DMS114 treated with DMSO at 0.1 percent for 48 hours (cell line): ENCODE data around the gene ZNHIT6.
"Not testable (repeated sequence)": the region's sequence is repeated elsewhere in the genome, so short reads cannot be mapped to it uniquely, and the experiment has no call there.

Experiments used
- DNase-seq: peaks from one replicate; lab custom pipeline; 2025; ENCODE audit not compliant: unreplicated experiment; lab: John Stamatoyannopoulos, UW

The ZNHIT6 gene

DNA sequence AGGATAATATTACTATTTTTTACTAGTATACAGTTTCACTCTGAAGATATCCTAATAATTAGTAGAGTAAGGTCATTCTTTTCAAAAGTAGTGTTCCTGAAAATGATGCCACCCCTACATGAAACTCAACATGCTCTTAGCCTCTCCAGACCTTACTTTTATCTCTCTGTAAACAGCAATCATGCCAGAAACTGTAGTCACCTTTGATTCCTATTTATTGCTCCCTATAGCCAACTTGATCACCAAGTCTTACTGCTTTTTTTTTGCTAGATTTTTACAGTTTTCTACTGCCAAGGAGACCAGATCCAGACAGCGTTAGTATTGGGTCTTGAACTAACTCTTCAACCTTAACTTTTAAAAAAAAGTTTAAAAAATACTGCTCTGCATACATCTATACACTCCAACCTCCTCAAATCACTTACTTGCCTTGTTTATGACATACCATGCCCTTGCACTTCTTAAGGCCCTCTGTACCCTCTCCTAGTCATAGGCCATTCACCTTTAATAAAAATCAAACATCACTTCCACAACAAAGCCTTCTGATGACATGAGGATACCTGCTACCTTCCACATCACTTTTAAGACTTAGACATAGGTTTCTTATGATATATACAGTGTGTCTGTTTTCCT lies 36.1 kb downstream of the ZNHIT6 start:
- DNase-seq, result no peak

DNA sequence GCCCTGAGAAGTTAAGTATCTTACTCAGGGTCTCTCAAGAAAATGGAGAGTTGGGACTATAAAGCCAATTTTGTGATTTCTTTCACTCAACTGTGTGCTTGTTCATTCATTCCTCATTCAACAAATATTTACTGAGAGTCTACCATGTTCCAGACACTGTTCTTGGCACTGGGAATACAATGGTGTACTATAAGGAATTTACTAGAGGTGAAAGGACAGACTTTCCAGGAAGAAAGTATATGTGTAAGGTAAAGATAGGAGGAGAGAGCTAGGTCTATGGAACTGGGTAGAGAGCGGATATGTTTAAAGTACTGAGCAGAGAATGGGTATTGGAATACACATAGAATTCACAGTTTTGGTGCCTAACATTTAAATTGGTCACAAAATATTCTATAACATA lies 42.3 kb downstream of the ZNHIT6 start:
- DNase-seq, result no peak

DNA sequence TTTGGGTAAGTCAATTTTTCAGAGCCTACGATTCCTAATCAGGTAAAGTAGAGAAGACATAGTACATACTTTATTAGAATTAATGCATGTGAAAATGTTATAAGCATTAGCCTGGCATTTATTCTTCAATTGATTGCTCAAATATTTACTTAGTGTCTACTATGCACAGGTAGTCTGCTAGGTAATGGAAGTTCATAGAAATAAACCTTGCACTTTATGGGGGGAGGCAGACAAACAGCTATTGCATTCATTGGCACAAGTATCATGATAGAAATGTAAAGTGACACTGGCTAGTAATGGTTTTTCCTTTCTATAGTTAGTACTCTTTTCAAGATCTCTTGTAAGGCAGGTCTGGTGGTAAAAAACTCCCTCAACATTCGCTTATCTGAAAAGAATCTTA lies 44.9 kb downstream of the ZNHIT6 start:
- DNase-seq, result no peak

- DNase-seq, result no peak
Measured at GRCh38 chr1:85661767-85662166, 46.5 kb downstream of the ZNHIT6 start.

DNA sequence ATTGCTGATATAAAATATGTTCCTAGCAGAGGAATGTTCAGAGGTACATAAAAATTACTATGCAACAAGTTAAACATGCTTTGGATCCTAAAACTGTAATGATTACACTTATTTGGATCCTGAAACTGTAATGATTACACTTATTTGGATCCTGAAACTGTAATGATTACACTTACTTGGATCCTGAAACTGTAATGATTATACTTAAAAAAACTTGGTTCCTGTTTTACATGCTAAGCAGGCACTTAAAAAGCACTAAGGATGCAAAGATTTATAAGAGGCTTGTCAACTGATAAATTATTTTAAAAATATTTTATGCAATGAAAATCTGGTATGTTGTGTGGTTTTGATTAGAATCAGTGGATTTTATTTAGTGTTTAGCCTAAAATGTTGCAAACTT lies 47.7 kb downstream of the ZNHIT6 start:
- DNase-seq, result no peak

- DNase-seq, result no peak
Measured at GRCh38 chr1:85659174-85659573, 49.1 kb downstream of the ZNHIT6 start.

DNA sequence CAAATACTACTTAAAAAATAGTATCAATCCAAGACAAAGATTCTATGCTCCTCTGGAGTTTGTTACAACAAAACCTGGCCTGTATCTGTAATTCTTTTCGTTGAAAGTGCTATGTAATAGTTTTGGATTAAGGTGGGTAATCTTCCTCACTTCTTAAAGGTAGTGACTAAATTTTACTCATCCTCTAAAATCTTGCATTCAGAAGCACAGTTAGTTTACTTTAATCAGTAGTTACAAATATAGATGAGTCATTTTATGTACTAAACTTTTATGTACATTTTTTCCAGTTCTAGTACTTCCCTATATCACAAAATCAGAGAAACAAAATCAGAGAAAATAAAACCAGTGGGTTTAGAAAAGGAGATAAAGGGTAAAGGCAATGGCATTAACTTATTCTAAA lies 51.3 kb downstream of the ZNHIT6 start:
- DNase-seq, result no peak

GRCh38 chr1:85656256-85656655 lies 52.0 kb downstream of the ZNHIT6 start:
- no peak for DNase-seq

DNA sequence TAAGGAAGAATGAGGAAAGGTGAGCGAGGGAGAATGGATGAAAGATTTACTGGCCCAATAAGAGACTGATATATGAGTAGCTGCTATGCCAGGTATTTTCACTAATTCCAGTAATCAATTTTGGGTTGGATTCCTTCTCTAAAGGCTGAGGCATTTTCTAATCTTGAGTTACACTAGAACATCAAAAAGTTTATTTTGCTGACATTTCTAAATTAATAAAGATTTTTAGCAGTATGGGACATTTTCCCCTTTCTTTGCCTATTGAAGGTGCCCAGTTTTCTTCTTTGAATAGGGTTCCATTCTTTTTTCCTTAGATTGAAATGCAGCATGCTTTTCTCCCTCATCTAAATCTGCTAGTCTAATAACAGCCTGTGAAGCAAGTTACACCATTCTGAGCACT lies 52.9 kb downstream of the ZNHIT6 start:
- DNase-seq, result no peak

DNA sequence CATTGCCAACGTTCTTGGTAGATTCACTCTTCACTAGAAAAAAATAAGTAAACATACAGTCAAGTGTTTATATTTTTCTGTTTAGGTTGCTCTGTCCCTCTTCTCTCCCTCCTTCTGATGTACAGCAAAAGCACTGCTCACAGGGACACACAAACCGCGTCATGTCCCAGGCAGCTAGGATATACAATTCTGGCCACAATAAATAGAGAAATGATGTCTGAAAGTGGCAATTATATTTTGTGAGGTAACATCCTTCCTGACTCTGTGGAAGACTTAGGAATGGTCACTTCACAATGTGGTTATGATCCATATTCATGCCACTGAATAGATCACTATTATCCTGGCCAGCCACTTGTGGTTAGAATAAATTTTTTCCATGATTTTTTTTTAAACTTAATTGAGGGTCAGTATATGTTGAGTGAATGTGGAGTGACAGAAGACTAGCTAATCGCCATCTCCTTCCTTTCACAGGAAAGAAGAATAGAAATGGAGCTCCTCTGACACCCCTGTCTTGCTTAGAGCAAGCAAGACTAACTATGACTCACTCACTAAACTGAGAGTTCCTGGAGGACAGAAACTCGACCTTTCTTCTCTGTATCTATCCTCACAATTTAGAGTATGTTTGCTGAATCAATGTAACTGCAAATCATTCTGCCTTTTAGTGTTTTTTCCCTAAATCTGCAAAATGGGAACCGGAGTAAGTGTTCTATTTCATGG lies 54.0 kb downstream of the ZNHIT6 start:
- no peak for DNase-seq

DNA sequence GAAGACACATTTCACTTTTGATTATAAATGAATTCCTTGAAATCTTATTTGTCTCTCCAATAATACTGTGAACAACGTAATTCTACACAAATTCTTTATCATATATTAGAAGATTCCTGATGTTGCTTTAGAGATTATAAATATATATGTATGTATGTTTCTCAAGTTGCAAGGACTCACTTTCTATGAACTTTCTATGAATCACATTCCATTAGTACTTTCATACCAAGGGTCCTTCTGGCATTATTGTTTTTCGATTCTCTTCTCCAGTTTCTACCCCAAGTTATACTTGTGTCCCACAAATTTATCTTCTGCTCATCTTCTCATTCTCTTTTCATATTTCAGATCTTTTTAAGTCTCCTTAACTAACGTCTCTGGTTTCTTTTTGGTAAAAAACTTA lies 55.9 kb downstream of the ZNHIT6 start:
- no peak for DNase-seq

GRCh38 chr1:85650645-85651044 lies 57.6 kb downstream of the ZNHIT6 start:
- DNase-seq, result no peak

GRCh38 chr1:85649591-85649990 lies 58.6 kb downstream of the ZNHIT6 start:
- DNase-seq, result no peak

- DNase-seq, result not testable (repeated sequence)
Measured at GRCh38 chr1:85641598-85642556, 66.4 kb downstream of the ZNHIT6 start.

GRCh38 chr1:85639920-85640319 lies 68.3 kb downstream of the ZNHIT6 start:
- not testable (repeated sequence) for DNase-seq

DNA sequence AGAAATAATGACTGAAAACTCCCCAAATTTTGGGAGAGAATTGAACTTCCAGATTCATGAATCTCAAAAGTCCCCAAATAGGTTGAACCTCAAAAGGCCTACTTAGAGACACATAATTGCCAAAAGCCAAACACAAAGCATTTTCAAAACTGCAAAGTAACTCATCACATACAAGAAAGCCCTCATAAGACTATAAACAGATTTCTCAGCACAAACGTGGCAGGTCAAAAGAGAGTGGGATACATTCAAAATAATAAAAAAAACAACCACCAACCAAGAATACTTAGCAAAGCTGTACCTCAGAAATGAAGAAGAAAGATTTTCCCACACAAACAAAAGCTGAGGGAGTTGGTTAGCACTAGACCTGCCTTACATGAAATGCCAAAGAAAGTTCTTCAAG lies 69.8 kb downstream of the ZNHIT6 start:
- no peak for DNase-seq

DNA sequence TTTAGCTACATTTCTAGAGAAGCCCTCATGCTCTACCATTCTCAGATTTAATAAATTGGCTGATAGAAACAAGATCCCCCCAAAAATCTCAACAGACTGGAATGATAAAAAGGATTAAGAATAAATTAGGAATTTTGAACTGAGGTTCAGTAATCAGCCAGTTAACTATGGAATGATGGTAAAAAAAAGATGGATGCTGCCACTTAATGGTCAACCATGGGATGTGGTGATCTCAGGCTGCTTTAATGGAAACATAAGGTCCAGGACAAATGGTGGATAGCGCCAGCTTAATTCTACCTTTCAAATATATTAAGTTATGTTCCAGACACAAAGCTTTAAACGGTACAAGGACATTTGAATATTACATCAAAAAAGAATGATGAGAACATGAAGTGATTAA lies 77.7 kb downstream of the ZNHIT6 start:
- DNase-seq, result no peak

- DNase-seq, result no peak
Measured at GRCh38 chr1:85629532-85629920, 78.7 kb downstream of the ZNHIT6 start.

GRCh38 chr1:85628791-85629531 lies 79.3 kb downstream of the ZNHIT6 start:
- no peak for DNase-seq

GRCh38 chr1:85626818-85627217 lies 81.4 kb downstream of the ZNHIT6 start:
- no peak for DNase-seq

DNA sequence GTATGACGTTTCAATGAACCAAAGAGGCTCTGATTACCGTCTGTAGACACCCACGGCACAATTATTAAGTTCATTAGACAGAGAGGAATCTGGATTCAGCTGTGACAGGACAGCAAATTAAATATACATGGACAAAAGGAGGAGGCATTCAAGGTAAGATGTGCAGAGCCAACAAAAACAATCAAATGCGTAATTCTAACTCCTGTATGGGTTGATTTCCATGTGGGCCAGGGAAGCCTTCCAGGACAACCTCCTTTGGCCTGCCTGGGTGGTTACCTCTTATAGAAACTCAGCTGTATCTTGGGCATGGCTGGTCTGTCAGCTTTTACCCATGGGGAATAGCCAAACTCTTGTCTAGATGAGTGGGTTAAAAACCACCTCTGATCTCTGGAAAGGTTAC lies 83.9 kb downstream of the ZNHIT6 start:
- DNase-seq, result no peak
